HCEC 1CT (cell line): ENCODE data around the gene SYNGR3.

Experiments used
- DNase-seq: peaks from one replicate; pipeline ENCODE4 v3.0.0-alpha.2; 2017

Gene SYNGR3

DNA sequence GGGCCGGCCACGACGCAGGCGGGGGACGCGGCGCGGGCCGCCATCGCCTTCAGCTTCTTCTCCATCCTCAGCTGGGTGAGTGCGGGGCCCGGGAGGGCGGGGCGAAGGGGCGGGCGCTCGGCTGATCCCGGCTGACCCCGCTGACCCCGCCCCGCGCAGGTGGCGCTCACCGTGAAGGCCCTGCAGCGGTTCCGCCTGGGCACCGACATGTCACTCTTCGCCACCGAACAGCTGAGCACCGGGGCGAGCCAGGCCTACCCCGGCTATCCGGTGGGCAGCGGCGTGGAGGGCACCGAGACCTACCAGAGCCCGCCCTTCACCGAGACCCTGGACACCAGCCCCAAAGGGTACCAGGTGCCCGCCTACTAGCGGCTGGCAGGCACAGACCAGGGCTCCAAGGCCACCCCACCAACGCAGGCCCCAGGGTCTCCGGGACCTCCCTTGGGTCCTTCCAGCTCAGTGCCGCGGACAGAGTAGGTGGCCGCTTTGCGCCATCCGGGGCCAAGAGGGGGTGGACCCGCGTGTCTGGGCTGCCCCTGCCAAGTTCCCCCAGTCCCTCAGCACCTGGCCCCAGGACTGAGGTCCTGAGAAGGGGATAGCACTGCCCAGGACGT lies 3.0 kb downstream of the SYNGR3 start:
- DNase-seq, result no peak

DNA sequence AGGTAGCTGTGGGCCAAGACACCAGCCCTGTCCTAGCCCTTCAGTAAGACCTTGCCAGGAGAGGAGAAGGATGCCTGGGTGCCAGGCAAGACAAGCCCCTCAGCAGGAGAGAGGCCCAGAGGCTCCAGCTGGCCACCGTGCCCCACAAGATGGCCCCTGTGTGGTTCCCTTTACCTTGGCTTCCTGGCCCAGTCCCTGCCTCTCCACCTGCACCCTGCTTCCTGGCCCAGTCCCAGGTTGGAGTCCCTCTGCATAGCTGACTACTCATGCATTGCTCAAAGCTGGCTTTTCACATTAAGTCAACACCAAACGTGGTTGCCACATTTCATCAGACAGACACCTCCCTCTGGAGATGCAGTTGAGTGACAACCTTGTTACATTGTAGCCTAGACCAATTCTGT lies 4.0 kb downstream of the SYNGR3 start:
- DNase-seq, result peak; percentile 46

DNA sequence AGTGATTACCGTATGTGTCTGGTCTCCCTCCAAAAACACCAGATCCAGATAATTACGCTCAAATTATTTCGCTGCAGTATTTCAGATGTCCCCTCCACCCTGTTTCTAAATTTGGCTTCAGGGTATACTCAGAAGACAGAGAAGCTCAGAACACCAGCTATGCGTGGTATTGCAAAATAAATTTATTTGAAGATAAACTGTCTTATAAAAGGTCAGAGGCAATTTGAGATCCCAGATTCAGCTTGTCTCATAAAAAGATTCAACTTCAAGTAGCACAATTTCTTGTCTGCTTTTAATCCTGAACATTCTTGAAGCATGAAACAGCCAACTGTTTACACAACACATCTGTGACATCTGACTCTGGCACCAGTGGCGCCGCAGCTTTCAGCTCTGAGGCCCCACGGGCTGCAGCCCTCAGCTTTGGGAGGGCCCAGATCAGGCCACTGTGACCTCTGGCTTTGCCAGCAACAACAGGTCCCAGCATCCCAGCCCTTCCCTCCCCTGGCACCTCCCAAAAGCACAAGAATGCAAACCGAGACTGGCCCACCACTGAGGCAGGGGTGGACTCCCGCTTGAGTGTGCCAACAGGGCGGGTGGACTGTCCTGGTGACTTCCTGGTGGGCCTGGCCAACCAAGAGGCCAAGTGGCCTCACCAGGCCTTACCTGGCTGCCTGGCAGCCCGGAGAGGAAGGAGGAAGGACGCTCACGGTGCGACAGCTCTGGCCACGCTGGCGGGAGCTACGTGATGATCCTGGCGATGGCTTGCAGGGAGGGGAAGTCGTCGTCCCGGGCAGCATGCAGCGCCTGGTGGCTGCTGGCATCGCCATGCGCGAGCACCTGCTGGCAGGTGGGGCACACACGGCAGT lies 8.0 kb downstream of the SYNGR3 start:
- DNase-seq, result no peak

DNA sequence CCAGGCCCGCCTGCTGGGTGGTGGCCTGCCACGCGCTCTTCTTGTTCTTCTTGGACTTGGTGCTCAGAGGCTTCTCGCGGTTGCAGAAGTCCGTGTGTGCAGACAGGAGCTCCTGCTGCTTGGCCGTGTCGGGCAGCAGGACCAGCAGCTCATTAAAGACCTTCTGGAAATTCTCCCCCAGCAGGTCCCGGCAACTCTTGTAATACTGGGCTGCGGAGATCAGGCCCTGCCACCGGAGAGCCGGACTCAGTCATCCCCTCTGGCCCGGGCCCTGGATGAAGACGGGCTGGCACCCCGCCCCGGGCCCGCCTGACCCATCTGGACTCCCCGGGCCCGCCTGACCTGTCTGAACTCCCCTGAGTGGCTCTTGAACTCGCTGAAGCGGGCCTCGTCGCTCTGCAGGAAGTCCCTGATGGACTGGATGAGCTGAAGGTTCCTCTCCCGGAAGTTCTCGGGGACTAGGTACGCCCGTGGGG lies 8.6 kb downstream of the SYNGR3 start:
- DNase-seq, result no peak

DNA sequence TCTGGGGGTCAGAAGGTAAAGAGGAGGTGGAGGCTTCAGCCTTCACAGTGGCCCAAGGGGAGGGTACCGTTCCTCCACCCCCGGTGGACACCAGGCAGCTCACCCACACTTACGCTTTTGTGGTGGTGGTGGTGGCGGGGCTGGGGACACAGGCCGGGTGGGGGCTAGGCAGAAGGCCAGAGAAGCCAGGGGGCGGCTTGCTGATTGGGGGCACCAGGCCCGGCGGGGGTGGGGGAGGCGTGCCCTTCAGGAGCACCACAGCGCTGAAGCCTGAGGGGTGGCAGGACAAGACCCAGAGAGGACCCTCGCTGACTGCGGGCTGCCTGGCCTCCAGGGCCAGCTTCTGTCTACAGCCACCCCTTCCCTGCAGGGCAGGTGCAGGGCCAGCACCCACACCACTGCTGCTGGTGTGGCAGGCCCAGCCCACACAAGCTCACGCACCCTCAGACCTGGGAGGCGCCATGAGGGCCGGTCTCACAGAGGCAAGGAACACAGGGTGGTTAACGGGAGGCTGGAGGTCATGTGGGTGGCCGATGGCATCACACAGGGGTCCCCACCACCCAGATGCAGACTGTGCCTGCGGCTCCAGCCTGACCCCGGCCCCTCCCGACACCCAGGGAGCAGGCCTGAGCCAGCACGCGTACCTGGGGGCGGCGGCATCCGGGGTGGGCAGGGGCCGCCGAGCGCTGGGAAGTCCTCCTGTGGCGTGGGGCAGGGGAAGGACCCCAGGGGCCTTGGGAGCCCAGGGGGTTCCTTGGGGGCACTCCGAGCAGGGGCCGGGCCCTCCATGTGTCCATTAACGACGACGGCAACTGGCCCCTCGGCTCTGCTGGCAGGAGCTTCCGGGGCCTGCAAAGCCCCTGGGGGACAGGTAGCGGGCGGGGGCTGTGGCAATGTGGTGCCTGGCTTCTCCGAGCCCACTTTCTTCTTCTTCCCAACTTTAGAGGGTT lies 9.4 kb downstream of the SYNGR3 start:
- no peak for DNase-seq

DNA sequence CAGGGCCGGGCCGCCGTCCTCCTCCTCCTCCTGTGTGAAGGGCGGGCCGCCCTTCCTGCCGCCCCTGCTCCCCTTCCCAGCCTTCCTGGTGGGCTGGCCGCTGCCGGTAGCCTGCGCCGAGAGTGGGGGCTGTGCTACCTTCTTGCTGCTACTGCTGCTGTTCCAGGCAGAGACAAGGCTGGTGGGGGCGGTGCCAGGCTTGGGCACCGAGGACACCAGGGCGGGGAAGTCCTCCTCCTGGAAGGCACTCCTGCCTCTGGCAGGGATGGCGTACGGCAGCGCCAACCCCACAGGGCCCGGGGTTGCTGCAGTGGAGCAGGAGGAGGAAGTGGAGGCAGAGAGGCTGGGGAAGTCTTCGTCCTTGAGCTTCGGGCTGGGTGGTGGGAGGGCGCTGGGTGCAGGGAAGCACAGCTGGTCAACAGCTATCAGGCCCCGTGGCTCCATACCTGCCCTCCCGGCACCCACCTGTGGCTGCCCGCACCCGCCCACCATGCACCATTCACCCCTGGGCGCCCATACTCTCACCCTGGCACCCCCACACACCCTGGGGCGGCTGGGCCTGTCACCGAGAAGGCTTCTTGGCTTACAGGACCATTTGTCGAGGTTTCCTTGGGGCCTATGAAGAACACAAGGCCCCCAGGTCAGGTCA lies 10.2 kb downstream of the SYNGR3 start:
- no peak for DNase-seq

DNA sequence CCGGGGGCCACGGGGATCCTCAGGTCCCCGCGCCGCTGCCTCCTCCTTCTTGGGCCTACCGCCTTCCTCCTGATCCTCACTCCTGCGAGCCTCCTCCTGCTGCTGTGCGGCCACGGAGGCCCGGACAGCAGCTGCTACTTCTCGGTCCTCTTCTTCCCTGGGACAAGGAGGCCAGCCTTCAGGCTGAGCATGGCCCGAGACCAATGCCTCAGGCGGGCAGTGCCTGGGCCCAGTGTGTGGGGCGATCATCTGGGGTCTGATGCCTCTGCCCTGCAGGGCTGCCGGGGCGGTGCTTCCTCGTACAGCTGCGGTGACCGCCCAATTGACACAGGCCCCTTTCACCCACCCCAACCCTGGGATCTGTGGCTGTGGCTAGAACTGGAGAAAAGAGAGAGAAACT lies 11.3 kb downstream of the SYNGR3 start:
- DNase-seq, result no peak

DNA sequence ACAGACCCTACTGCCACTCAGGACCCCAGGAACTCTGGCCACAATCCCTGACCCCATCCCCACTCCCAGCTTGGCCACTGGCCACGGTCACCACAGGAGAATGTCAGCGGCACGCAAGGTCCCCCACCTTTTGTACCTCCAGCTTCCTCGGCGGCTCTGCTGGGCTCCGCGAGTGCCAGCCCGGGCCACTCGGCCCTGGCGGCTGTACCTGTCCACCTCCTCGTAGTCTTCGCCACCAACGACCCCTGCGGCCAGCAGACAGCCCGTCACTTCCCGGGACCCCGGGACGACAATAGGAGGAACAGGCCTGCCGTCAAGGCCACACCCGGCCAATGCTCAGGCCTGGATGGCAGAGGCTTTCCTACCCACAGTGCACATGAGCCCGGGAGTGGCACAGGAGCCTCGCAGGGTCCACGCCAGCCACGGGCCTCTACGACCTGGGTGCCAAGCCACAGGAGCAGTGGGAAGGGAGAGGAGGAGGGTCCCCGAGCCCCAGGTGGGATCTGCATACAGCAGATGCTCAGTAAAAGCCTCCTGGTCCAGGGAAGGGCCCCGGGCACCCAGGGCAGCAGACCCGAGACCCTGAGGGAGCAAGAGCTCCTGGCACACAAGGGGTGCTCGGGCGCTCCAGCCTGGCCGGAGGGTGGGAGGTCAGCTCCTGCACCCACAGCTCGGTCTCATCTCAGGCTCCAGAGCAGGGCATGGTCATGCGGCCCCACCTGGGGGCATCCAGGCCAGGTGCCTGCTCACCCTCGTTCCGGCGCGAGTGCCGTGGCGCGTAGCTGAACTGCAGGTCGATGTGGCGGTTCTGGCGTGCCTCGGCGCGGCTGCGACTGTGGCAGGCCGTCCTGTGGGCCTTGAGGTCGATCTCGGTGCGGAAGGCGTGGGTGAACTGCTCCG lies 11.9 kb downstream of the SYNGR3 start:
- DNase-seq, result no peak

DNA sequence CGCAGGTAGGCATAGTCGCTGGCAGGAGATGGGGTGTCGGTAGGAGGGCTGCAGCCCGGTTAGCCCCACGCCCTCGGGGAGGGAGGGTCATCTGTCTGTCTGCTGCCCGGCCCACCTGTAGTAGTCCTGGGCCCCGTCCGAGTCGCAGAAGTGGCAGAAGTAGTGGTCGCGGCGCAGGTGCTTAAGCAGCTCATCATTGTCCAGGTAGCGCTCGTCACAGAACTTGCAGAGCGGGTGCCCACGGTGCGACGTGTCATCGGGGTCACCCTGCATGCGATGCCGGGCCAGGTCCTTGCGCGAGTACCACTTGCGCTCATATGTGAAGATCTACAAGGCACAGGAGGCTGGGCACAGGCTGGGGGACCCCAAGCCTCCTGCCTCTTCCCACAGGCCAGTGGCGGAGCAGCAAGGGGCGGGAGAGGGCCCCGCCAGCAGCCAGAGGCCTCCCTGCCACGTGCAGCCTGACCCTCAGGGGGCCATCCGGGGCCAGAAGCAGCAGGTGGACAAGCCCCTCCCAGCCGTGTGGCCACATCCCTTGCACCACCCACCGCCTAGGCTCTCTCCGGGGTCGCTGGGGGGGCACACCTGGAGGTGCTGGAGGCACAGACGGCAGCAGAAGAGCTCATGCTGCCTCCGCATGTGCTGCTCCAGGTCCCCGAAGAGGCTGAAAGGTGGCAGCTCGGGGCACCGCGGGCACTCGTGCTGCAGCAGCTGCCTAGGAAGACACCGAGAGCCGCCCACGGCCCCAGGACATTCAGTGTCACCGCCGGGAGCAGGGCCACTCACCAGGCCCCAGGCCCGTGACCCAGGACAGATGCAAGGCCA lies 12.8 kb downstream of the SYNGR3 start:
- no peak for DNase-seq

DNA sequence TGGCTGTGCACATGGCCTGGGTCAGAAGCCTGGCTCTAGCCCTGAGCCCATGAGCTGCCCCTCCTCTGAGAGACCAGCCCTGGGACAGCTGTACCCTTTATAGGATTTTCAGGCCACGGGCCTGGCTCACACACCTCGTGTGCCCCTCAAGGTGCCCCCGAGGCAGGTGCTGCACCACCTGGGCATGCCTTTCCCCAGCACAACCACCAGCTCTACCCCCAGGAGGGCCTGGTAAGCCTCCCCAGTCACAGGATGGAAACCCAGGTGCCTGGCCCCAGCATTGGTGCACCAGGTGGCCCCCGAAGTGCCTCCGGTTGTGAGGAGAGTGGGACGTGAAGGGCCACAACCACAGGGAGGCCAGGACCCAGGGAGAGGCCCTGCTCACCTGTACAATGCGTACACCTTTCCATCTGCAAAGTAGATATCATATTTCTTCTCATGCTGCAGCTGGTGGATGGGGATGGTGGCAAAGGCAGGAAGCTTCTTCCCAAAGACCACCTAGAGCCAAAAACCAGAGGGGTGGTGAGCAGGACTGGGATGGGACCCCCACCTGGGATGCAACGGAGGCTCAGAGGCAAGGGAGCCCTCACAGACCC lies 13.6 kb downstream of the SYNGR3 start:
- no peak for DNase-seq

DNA sequence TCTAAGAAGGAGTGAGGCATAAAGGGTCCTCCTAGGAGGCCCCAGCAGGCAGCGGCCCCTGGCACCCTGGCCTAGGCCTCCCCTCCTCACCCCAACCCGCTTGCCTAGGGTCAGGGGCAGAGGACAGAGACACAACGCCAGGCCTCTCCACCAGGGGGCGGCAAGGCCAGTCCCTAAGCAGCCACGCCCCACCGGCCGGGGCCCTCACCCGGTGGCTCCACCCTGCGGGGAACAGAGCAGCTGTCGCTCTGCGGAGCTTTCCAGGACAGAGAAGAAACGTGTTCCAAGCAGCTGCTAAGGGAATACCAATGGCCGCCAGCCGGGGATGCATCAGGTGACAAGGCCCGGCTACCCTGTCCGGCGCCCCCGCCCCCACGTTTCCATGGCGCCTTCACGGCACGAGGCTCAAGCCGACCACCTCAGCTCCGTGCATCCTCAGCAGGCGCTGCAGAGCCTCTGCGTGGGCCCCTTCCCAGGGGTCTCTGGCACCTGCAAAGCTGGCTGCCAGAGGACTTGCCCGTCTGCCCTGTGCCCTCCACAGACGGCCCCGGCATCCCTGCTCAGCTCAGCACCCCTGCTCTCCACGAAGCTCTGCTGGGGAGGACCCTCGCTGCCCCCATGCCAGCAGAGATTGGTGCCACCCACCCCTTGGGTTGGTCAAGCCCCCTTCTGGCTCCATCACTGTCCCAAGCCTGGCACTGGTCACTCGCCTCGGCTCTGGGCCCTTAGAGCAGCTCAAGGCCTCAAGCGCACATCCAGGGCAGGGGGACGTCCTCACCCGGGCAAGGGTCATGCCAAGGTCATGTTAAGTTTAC lies 14.3 kb downstream of the SYNGR3 start:
- peak; percentile 86 for DNase-seq

DNA sequence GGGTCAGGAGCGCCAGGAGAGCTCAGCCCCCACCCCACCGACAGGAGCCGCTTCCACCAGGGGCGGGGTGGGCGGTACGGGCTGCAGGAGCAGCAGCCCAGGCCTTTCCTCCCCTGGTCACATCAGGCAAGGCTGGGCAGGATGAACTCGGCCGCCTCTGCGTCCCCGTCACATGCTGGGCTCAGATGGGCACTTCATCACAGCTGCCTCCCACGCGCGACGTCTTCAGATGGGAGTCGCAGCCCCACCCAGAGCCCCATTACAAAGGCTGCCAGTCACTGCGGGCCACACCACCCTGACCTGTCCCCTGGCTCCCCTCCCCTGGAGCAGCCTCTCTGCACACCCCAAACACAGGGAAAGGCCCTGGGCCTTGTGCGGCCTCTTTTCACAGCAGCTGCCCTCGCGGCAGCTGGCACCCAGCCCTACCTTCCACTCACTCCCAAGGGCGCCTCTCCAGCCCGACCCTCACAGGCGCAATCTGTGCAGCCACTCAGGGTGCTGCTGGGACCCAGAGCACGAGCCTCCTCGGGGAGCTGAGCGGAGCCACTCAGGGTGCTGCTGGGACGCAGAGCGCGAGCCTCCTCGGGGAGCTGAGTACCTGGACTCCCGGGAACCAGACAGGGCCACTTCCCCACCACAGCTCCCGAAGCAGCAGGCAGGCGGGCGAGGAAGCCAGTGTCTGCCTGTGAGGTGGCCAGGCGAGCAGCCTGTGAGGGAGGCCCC lies 15.2 kb downstream of the SYNGR3 start:
- no peak for DNase-seq

DNA sequence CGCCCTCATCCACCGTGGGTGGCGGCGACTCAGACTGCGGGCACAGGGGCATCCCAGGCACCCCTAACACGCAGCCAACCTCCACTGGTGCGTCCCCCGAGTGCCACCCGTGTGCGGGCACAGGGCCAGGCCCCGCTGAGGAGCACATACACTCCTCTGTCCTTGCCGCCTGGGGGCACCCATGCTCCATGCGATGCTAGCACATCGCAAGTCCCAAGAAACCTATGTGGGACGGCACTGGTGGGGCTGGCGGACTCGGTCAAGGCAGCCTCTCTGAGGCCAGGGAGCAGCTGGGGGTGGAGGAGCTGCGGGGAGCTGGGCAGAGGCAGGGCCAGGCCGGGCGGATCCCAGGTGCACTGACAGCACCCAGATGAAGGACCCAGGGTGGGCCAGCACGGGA lies 15.9 kb downstream of the SYNGR3 start:
- DNase-seq, result no peak

DNA sequence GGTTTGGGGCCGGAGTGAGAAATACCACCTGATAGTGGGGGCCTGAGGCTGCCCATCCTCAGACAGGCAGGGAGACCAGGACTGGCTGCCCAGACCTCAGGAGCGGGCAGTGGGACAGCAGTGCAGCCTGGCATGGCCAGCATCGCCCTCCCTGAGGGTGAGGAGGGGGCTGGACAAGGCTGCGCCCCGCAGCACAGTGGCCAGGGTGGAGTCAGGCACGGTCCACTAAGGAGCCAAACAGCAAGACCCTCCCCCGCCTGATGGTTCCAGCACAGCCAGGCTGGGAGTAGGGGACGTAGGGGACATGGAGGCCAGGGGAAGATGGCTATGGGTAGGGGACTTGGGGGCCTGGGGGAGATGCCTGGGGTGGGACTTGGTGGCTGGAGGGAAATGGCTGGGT lies 16.5 kb downstream of the SYNGR3 start:
- no peak for DNase-seq

DNA sequence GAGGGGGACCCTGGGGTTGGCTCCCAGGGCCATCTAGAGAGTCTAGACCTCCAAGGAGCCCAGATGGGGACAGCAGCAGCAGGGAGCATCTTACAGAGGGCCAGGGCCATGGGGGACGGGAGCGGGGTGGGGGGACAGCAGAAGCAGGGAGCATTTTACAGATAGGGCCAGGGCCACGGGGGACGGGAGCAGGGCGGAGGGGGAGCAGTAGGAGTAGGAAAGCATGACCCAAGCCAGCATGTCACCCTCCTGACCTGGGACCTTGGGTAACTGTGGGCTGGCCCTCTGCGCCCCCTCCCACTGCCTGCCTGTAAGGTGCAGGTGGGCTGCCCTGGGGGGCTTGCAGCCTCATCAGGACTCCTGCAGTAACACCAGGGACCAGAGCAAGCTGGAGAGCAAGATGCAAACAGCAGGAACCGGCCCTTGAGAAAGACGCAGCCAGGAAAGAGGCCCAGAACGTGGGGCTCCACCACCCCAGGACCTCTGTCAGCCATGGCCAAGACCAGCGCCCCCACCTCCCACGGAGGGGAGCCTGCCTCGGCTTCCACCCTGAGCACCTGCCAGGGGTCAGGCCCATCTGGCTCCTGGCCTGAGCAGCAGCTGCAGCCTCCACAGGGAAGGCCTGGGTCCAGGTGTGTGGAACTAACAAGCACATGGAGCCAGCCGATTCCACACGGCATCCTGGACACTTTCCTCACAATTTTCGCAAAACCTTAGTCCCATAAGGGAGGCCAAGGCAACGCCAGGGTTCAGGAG lies 17.5 kb downstream of the SYNGR3 start:
- no peak for DNase-seq

DNA sequence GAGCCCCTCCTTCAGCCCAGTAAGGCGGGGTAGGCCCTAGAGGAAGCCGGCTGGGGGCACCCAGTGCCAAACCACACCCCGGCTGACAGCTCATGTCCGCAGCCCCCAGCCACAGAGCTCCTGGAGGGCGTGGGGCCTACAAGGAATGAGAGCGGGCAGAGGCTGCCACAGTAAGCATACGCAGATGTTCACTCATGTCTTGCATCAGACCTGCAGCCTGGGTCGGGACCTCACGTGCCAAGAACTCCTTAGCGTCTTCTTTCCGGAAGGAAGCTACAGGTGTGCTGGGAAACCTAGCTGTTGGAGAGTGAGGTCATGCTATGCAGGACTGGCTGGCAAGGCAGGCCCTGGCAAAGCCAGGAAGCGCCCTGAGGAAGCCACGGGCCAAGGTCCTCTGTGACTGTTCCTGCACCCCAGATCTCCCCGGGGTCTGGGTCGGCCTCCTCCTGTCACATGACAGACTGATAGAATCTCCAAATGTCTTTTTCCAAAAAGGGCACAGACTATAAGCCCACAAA lies 18.3 kb downstream of the SYNGR3 start:
- no peak for DNase-seq

DNA sequence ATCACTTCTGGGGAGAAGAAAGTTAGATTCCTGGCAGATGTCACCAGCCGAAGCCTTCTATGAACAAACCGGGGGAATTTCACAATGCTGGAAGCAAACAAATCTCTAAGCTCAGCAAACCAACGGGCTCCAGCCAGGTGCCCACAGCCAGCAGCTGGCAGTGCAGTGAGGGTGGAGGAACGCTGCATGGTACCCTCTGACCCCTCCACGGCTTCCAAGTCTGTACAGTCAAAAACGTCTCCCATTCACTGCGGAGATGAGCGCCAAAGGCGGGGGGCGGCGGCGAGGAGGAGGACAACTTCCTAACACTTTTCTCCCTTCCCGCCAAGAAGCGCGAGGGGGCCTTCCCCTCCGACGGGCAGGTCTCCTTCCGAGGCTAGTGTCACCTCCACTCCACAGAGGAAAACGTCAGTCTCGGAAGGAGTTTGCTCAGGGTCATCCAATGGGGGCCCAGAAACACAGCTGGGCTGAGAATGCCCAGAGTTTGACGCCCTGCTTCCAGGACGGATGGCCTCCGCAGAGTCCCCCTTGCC lies 18.9 kb downstream of the SYNGR3 start:
- DNase-seq, result no peak
